Loucy (cell line): ENCODE data around the gene GNA14.

Source experiments
- H2AFZ ChIP-seq: fragments of 200-600 bp; sonication (generic); 2 replicates; pipeline ENCODE4 v1.6.0; 2016; ENCODE audit warnings: antibody characterized with exemption, mild to moderate bottlenecking, low read length, moderate library complexity
- H3F3A ChIP-seq: fragments of 200-600 bp; 2 replicates; pipeline ENCODE4 v1.6.0; 2016; ENCODE audit warnings: antibody characterized with exemption, low read depth, mild to moderate bottlenecking
- H3K27me3 ChIP-seq: fragments of 200-600 bp; sonication (generic); 2 replicates; pipeline ENCODE4 v1.6.1; 2014; ENCODE audit warnings: low read length, mild to moderate bottlenecking; ENCODE audit not compliant: insufficient read depth, poor library complexity, severe bottlenecking
- H3K36me3 ChIP-seq: fragments of 200-600 bp; sonication (generic); 2 replicates; pipeline ENCODE4 v1.6.1; 2016; ENCODE audit warnings: low read length; ENCODE audit not compliant: insufficient read depth
- H3K4me1 ChIP-seq: fragments of 200-600 bp; sonication (generic); 2 replicates; pipeline ENCODE4 v1.5.1; 2014; ENCODE audit warnings: low read length, mild to moderate bottlenecking; ENCODE audit not compliant: insufficient read depth, poor library complexity, severe bottlenecking
- H3K4me2 ChIP-seq: fragments of 200-600 bp; sonication (generic); 2 replicates; pipeline ENCODE4 v1.6.0; 2014; ENCODE audit warnings: antibody characterized with exemption, low read length, low read depth, mild to moderate bottlenecking; ENCODE audit not compliant: poor library complexity, severe bottlenecking
- H3K4me3 ChIP-seq: fragments of 200-600 bp; sonication (generic); 2 replicates; pipeline ENCODE4 v1.5.1; 2014; ENCODE audit warnings: low read length, mild to moderate bottlenecking, mixed read lengths; ENCODE audit not compliant: poor library complexity, severe bottlenecking
- H3K79me2 ChIP-seq: fragments of 200-600 bp; sonication (generic); 2 replicates; pipeline ENCODE4 v1.6.1; 2014; ENCODE audit warnings: low read length; ENCODE audit not compliant: insufficient read depth
- H3K9ac ChIP-seq: fragments of 200-600 bp; sonication (generic); 2 replicates; pipeline ENCODE4 v1.6.0; 2014; ENCODE audit warnings: mild to moderate bottlenecking, low read depth, low read length, moderate library complexity; ENCODE audit not compliant: poor library complexity, severe bottlenecking
- H3K9me2 ChIP-seq: fragments of 200-600 bp; sonication (generic); replicated peaks from 2 replicates; pipeline ENCODE4 v1.6.1; 2016; ENCODE audit warnings: low read depth, low read length, mixed read lengths
- H3K9me3 ChIP-seq: fragments of 200-600 bp; sonication (generic); 2 replicates; pipeline ENCODE4 v1.6.1; 2014; ENCODE audit warnings: mild to moderate bottlenecking, antibody characterized with exemption, low read length, low read depth; ENCODE audit not compliant: insufficient read depth
- H4K20me1 ChIP-seq: fragments of 200-600 bp; sonication (generic); 2 replicates; pipeline ENCODE4 v1.6.0; 2014; ENCODE audit warnings: antibody characterized with exemption, low read length, mild to moderate bottlenecking; ENCODE audit not compliant: insufficient read depth, poor library complexity, severe bottlenecking
- CTCF ChIP-seq: fragments of 200-600 bp; sonication (generic); conservative IDR thresholded peaks from 2 replicates; pipeline ENCODE4 v1.5.1; 2014; ENCODE audit warnings: mild to moderate bottlenecking, antibody characterized with exemption, low read length
- EZH2phosphoT487 ChIP-seq: fragments of 200-600 bp; IDR thresholded peaks from 2 replicates; pipeline ENCODE4 v1.6.1; 2018; ENCODE audit warnings: antibody characterized with exemption, mild to moderate bottlenecking, moderate library complexity, borderline replicate concordance

Gene GNA14

GRCh38 chr9:77672183-77672582 is 24.1 kb upstream of the GNA14 start:
- TF ChIP-seq EZH2phosphoT487 (no peak), CTCF (no peak)
- Histone ChIP-seq H3K36me3 (no peaks in the 10 kb centered on the region), H3K79me2 (no peaks in the 10 kb centered on the region), H4K20me1 (no peaks in the 10 kb centered on the region), H3K9me2 (no peaks in the 10 kb centered on the region), H3K9me3 (no peaks in the 10 kb centered on the region), H3K4me1 (no peaks in the 10 kb centered on the region), H3F3A (no peaks in the 10 kb centered on the region), H3K27me3 (no peaks in the 10 kb centered on the region), H3K9ac (no peak overlapping the region), H3K4me2 (no peak overlapping the region), H2AFZ (no peak overlapping the region), H3K4me3 (no peak overlapping the region)

GRCh38 chr9:77667151-77667550 is 19.0 kb upstream of the GNA14 start:
- Histone ChIP-seq H3K9me2 (no peaks in the 10 kb centered on the region), H3K27me3 (no peaks in the 10 kb centered on the region)

DNA sequence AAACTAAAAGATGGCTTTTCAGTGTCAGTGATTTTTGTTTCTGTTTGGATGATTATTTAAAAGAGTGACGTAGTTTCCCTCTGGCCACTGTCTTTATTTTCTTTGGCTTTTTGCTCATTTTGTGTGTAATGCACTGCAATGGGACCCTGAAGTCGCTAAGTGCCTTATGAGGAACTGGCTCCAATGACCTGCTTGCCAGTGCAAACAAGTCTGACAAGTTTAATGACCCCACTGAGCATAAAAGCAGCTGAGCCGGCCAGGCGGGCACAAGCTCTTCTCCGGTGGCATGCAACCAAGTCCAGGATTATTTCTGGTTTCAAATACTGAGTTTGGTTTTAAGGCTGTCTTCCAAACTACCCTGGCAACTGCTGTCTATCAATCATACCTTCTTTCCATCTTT is 15.6 kb upstream of the GNA14 start:
- H2AFZ ChIP-seq: no peak overlapping the region

More at GRCh38 chr9:77667151-77667550, 19.0 kb upstream of the GNA14 start:
- Histone ChIP-seq H3K4me3 (no peak overlapping the region), H3K9ac (no peak overlapping the region), H4K20me1 (no peaks in the 10 kb centered on the region), H3K4me2 (no peak overlapping the region), H3K79me2 (no peaks in the 10 kb centered on the region), H3F3A (no peaks in the 10 kb centered on the region), H3K36me3 (no peaks in the 10 kb centered on the region), H2AFZ (no peak overlapping the region), H3K9me3 (no peaks in the 10 kb centered on the region), H3K4me1 (no peaks in the 10 kb centered on the region)
- TF ChIP-seq CTCF (no peak), EZH2phosphoT487 (no peak)

More for the DNA sequence above, 15.6 kb upstream of the GNA14 start:
- TF ChIP-seq CTCF: no peak
- no peak overlapping the region for H3K4me3 ChIP-seq
- no peaks in the 10 kb centered on the region for H3K36me3 ChIP-seq
- H3K9me2 ChIP-seq: no peaks in the 10 kb centered on the region
- no peaks in the 10 kb centered on the region for H3F3A ChIP-seq
- H3K27me3 ChIP-seq: no peaks in the 10 kb centered on the region
- no peak overlapping the region for H3K9ac ChIP-seq
- no peaks in the 10 kb centered on the region for H4K20me1 ChIP-seq
- H3K9me3 ChIP-seq: no peaks in the 10 kb centered on the region
- no peaks in the 10 kb centered on the region for H3K4me1 ChIP-seq
- no peak overlapping the region for H3K4me2 ChIP-seq
- H3K79me2 ChIP-seq: no peaks in the 10 kb centered on the region
